HG03521 (cell line): Measurements from ENCODE around the gene TDP2.
"Not testable (repeated sequence)": the region's sequence is repeated elsewhere in the genome, so short reads cannot be mapped to it uniquely, and the experiment has no call there.

Experiments used
- ATAC-seq: cut with Tn5 transposase; IDR thresholded peaks from one replicate; pipeline ENCODE4 v1.9.1; 2021; ENCODE audit warnings: mild to moderate bottlenecking, moderate library complexity; ENCODE audit not compliant: unreplicated experiment

TDP2 gene

GRCh38 chr6:24666641-24667377, at the start of gene TDP2, which contains the start of gene ACOT13:
TSS of gene TDP2 (minus strand) at chr6:24666899. CDS start at chr6:24666862, 37 bp downstream.
TSS of gene ACOT13 (plus strand) at chr6:24667077. CDS start at chr6:24667264, 187 bp downstream.
- peak; percentile 90 for ATAC-seq

GRCh38 chr6:24710519-24711303, 44.0 kb upstream of the TDP2 start:
- no peak for ATAC-seq

GRCh38 chr6:24709014-24709711, 42.5 kb upstream of the TDP2 start:
- ATAC-seq, result no peak

- no peak for ATAC-seq
Measured at GRCh38 chr6:24708612-24709011, 41.9 kb upstream of the TDP2 start.

- no peak for ATAC-seq
Measured at GRCh38 chr6:24704468-24704867, 37.8 kb upstream of the TDP2 start.

GRCh38 chr6:24702720-24703282, 36.1 kb upstream of the TDP2 start:
- no peak for ATAC-seq

- ATAC-seq, result no peak
Measured at GRCh38 chr6:24699521-24700359, 33.0 kb upstream of the TDP2 start.

- ATAC-seq, result no peak
Measured at GRCh38 chr6:24696097-24696496, 29.4 kb upstream of the TDP2 start.

GRCh38 chr6:24695635-24696034, 28.9 kb upstream of the TDP2 start:
- ATAC-seq, result not testable (repeated sequence)

GRCh38 chr6:24694198-24694597, 27.5 kb upstream of the TDP2 start:
- ATAC-seq, result no peak

GRCh38 chr6:24692848-24693592, 26.3 kb upstream of the TDP2 start:
- ATAC-seq, result no peak

GRCh38 chr6:24692415-24692814, 25.7 kb upstream of the TDP2 start:
- ATAC-seq, result no peak

- ATAC-seq, result no peak
Measured at GRCh38 chr6:24692003-24692402, 25.3 kb upstream of the TDP2 start.

- no peak for ATAC-seq
Measured at GRCh38 chr6:24691550-24691949, 24.9 kb upstream of the TDP2 start.

- ATAC-seq, result no peak
Measured at GRCh38 chr6:24690593-24690992, 23.9 kb upstream of the TDP2 start.

- ATAC-seq, result no peak
Measured at GRCh38 chr6:24689964-24690363, 23.3 kb upstream of the TDP2 start.

GRCh38 chr6:24686946-24687345, 20.2 kb upstream of the TDP2 start:
- no peak for ATAC-seq

GRCh38 chr6:24686408-24686807, 19.7 kb upstream of the TDP2 start:
- ATAC-seq, result no peak
